Activated CD4-positive, alpha-beta T cell treated with anti-CD3 and anti-CD28 coated beads, Interleukin-2, Interleukin-6, amounts not matched to agents 100 ng/mL and 50 ng/mL, durations not matched to agents 16 hours and 8 hours (primary cell): Measurements from ENCODE around the gene TRAPPC5.

Experiments used
- DNase-seq: peaks from one replicate; pipeline ENCODE4 v3.0.0-alpha.2; 2020

TRAPPC5 gene

DNA sequence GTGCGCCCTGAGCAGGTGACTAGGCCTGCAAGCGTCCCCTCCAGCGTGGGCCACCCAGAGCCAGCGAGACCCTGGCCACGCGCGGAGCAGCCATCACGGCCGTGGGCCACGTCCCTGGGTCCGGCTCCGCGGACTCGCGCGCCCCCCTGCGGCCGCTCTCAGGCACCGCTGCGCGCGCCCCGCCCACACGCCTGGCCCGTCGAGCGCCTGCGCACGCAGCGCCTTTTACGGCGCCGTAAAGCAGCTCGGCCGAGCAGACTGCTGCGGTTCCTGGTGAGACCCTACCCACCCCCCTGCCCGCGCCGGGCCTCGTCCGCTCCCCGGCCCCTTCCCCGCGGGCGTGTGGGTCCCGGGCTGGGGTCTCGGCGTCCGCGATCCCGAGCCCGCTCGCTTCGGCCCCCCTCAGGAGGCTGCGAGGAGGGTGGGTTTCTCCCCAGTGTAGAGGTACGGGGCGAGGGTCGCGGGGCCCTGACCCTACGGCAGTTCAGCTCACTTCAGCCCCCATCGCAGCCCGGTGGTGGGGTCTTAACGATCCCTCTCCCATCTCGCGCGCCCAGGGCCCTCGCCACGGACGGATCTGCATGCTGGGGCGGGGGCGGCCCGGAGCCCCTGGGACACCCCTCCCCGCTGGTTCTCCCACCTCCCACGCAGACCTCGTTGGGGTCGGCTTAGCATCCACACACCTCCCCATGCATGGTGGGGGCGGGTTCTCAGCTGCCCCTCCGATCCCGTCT is at the start of gene TRAPPC5:
Gene TRAPPC5, plus strand, starts transcription at position 228 of the 734 bp plus-strand sequence. CDS start 1,421 bp downstream, outside the sequence.
- peak; percentile 92 for DNase-seq

- DNase-seq, result no peak
Observed at GRCh38 chr19:7631577-7631976, 49.1 kb upstream of the TRAPPC5 start.

- no peak for DNase-seq
Observed at GRCh38 chr19:7632340-7633203, 48.1 kb upstream of the TRAPPC5 start.

DNA sequence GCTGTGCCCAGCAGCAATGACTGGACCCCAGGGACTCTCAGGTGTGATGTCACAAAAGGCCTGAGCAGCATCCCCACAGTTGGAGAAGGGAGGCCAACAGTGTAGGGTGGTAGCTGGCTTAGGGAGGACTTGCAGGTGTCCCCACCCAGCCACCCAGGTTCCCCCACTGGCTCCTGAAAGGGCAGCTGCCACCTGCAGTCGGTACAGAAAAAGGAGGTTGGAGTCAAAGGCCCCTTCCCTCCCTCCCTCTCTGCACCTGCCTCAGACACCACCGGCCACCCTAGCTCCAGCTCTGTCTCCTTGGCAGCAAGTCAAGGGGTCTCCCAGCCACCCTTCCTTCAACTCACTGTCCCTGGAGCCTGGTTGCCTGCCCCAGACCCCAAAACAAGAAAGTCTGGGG is 46.9 kb upstream of the TRAPPC5 start, which contains the start of gene PCP2:
Gene PCP2, minus strand, starts transcription at position 22 of the 400 bp plus-strand sequence. CDS start 262 bp downstream, outside the sequence.
- DNase-seq, result no peak

GRCh38 chr19:7635670-7636069 is 45.0 kb upstream of the TRAPPC5 start:
- DNase-seq, result no peak

DNA sequence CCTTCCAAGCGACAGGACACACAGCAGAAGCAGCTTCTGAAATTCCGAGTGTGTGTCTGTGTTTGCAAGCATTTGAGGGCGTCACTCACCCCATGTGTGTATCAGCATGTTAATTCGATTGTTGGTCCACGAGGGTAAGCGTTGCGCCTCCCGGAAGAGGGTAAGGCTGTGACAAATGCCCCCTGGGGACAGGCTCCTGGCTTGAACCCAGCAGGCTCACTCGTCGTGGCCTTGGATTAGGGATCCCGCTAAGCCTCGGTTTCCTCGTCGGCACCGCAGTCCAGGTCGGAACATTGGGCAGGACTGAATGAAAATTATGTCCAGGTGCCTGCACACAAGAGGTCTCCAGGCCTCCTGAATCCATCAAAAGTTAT is 44.3 kb upstream of the TRAPPC5 start:
- DNase-seq, result no peak

DNA sequence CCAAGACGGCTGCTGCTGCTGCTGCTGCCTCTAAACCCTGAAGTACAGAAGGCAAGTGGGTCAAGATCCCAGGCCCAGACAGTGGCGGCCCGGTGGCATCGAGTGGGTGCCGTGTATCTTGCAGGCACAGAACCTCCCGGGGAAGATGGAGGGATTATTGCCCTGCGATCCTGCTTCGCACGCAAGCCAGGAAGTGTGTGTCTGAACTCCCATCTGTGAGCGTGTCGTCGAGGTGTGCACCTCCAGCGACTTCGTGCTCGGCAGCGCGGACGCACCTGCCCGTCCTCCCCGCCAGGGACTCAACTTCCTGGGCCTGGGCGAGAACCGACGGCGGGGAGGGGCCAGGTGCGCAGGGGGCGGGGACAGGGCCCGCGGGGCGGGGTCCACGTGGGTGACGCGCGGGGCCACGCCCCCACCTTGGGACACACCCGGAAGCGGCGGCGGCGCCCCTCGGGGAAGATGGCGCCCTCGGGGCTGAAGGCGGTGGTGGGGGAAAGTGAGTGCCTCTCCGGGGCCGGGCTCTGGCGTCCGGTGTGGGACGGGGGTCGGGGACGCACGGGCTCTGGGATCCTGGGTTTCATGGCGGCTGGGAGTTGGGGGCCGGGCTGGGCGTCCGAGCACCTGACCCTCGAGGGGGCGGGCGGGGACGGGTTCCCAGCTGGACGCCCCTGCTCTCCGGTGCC is 43.8 kb upstream of the TRAPPC5 start, which contains the start of gene STXBP2:
Gene STXBP2, plus strand, starts transcription at position 420 of the 683 bp plus-strand sequence. Its CDS starts 40 bp downstream, at position 460.
- DNase-seq, result peak; percentile 93

GRCh38 chr19:7637374-7638256 is 43.0 kb upstream of the TRAPPC5 start:
- peak; percentile 22 for DNase-seq

DNA sequence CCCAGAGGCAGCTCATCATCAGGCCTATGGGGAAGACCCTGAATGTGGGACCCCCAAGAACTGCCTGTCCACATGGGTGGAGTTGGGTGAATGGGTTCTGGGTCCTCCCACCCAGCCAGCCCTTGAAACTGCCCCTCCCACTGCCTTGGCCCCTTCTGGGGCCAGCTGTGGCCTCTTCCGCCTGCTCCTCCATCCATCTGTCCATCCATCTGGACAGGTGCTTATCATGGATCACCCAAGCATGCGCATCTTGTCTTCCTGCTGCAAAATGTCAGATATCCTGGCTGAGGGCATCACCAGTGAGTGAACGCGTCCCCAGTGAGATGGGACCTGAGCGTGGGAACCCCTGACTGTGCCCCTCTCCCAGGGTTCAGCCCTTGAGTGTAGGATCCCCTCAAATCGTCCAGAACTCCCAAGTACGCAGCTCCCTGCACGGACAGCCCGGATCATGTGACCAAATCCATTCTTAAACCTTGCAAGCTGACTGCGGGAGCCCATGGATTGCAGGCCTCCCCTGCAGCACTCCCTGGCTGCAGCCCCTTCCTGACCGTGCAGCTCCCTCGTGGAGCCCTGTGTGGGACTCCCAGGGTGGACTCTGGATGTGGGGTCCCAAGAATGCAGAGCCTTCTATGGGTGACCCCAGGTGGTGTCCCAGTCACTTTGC is 41.7 kb upstream of the TRAPPC5 start:
- no peak for DNase-seq

GRCh38 chr19:7639863-7640348 is 40.7 kb upstream of the TRAPPC5 start:
- no peak for DNase-seq

DNA sequence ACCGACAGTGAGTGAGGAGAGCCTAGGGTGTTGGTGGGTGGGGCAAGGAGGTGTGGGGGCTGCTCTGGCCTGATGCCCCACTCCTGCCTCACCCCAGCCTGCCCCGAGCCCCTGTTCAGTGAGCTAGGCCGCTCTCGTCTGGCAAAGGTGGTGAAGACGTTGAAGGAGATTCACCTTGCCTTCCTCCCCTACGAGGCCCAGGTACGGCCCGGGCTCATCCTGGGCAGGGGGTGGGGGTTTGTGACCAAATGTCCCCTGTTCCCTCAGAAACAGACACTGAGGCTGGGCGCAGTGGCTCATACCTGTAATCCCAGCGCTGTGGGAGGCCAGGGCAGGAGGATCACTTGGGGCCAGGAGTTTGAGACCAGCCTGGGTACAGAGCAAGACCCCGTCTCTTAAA is 39.8 kb upstream of the TRAPPC5 start:
- DNase-seq, result no peak

DNA sequence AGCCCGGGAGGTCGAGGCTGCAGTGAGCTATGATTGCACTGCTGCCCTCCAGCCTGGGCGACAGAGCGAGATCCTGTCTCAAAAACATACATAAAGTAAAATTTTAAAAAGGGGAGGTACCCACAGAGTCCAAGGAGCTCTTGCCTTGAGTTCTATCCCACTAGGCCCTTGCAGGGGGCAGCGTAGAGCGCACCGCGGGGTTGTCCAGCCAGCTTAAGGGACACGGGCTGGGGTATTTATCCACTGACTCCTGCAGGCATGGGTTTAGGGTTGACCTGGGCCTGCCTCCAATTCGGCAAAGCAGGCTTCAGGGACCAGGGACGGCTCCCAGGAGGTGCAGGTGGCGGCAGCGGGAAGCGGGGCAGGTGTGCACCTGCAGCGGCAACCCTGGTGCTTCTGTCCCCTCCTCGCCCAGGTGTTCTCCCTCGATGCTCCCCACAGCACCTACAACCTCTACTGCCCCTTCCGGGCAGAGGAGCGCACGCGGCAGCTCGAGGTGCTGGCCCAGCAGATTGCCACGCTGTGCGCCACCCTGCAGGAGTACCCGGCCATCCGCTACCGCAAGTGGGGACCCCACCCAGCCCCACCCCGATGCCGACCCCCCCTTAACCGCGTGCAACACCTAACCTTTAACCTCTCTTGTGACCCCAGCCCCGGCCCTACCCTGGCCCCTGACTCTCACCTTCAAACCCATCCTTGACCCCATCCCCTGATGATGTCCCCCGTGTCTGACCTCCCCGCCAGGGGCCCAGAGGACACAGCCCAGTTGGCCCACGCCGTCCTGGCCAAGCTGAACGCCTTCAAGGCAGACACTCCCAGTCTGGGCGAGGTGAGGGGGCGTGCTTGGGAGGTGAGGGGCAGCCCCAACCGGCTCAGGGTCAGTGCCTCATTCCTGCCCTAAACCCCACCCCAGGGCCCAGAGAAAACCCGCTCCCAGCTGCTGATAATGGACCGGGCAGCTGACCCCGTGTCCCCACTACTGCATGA is 39.0 kb upstream of the TRAPPC5 start:
- DNase-seq, result no peak

DNA sequence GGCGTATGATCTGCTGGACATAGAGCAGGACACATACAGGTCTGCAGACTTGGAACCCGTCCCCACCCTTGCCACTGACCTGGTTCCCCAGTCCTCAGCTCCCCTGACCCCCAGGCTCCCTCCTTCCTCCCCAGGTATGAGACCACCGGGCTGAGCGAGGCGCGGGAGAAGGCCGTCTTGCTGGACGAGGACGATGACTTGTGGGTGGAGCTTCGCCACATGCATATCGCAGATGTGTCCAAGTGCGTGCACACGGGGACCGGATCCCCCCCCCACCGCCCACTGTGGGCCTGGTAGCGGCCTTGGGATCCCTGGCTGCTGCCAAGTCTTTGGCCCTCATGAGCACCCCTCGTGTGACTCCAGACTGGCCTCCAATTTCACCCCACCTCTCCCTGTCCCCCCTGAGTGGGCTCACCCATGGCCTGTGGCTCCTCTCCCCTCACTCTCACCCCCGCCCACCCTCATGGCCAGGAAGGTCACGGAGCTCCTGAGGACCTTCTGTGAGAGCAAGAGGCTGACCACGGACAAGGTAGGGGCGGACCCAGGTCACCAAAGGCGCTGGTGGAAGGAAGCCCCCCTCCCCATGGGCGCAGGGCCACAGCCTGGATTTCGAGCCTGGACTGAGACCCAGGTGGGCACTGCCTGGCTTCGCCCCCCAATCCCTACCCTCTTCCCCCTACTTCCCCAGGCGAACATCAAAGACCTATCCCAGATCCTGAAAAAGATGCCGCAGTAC is 38.2 kb upstream of the TRAPPC5 start:
- no peak for DNase-seq

GRCh38 chr19:7643031-7643415 is 37.6 kb upstream of the TRAPPC5 start:
- DNase-seq, result no peak

DNA sequence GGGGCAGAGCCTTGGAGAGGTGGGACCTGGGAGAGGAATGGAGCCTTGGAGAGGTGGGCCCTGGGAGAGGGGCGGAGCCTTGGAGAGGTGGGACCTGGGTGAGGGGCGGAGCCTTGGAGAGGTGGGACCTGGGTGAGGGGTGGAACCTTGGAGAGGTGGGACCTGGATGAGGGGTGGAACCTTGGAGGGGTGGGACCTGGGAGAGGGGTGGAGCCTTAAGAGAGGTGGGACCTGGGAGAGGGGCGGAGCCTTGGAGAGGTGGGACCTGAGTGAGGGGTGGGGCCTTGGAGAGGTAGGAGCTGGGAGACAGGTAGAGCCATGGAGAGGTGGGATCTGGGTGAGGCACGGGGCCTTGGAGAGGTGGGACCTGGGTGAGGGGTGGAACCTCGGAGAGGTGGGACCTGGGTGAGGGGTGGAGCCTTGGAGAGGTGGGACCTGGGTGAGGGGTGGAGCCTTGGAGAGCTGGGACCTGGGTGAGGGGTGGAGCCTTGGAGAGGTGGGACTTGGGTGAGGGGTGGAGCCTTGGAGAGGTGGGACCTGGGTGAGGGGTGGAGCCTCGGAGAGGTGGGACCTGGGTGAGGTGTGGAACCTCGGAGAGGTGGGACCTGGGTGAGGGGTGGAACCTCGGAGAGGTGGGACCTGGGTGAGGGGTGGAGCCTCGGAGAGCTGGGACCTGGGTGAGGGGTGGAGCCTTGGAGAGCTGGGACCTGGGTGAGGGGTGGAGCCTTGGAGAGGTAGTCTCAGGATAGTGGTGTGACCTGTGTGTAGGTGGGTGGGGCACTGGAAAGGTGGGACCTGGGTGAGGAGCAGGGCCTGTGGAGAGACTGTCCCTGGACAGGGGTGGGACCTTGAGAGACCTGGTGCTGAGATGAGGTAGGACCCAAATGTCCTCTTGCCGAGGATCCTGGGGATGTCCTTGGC is 36.7 kb upstream of the TRAPPC5 start:
- peak; percentile 19 for DNase-seq

GRCh38 chr19:7644550-7644877 is 36.1 kb upstream of the TRAPPC5 start:
- no peak for DNase-seq

DNA sequence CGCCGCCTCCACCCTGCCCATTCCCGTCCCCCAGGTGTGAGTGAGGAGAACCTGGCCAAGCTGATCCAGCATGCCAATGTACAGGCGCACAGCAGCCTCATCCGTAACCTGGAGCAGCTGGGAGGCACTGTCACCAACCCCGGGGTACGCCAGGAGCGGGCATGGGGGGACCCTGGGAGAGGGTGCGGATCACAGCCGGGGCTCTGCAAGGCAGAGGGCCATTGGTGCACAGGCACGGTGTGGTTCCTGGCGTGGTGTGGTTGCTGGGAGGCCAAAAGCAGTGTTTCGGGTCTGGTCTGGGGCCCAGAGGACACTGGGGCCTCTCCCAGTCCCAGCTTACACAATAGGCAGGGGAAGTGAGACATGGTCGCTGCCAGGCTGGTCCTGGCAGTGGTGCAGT is 35.5 kb upstream of the TRAPPC5 start:
- no peak for DNase-seq

DNA sequence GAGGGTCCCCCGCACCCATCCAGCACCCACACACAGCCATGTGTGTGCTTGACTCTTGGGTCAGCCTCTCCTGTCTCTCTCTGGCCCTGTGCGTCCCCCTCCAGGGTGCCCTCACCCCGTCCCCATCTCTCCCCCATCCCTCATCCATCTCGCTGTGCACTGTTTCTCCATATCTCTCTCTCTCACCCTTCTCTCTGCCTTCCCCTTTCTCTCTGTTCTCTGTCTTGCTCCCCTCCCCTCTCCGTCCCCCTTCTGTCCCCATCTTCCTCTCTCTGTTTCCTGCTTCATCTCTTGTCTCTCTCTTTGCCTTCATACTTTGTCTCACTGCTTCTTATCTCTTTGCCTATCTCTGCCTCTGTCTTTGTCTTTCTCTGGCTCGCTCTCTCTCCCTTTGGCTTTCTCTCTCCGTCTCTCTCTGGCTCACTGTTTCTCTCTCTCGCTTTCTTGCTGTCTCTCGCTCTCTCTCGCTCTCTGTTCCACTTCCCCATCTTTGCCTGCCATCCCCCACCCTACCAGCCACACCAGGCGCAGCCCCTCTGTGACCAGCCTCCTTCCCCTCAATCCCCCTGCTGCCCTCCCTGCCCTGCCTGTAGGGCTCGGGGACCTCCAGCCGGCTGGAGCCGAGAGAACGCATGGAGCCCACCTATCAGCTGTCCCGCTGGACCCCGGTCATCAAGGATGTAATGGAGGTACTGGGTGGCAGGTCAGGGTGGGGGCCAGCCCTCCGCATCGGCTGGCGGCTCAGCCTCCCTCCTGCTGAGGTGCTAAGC is 34.8 kb upstream of the TRAPPC5 start:
- no peak for DNase-seq
